GM19467 (cell line): Measurements from ENCODE around the gene TNFSF11.

Experiments
- ATAC-seq: cut with Tn5 transposase; IDR thresholded peaks from one replicate; pipeline ENCODE4 v1.9.1; 2021; ENCODE audit warnings: mild to moderate bottlenecking, moderate library complexity; ENCODE audit not compliant: unreplicated experiment

Gene TNFSF11

GRCh38 chr13:42651936-42652641 lies 78.1 kb downstream of the TNFSF11 start:
- ATAC-seq, result no peak

DNA sequence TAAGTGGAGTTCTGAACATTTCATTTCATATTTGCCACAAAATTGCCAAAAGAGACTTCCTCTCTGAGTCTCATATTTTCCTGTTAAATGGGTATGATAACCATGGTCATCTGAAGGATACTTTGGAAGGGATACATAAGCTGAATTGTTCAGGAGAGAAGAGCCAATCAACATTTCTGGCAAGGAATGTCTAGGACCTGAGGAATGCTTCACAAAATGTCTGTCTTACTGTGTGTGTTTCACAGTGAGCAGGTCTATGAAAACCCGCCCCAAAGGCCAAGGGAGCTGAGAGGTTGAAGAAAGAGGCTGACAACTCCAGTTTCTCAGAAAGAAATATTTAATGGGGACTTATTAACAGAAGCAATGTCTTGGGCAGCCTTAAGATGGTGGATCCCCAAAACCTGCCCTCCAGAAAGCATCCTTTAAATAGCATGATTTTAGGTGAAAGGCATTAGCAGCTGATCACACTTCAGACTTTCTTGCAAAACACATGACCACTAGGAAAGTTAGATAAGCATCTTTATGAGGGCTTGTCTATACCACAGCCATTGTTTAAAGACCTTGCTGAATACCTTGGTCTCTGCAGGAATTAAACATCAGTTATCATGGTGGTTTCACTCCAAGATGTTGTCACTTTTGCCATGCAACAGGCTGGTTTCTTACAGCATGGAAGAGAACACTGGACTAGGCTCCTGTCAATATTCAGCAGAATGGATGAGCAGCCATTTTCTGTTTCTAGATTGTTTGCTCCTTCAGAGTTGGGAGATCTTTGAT lies 78.9 kb downstream of the TNFSF11 start:
- ATAC-seq, result no peak

DNA sequence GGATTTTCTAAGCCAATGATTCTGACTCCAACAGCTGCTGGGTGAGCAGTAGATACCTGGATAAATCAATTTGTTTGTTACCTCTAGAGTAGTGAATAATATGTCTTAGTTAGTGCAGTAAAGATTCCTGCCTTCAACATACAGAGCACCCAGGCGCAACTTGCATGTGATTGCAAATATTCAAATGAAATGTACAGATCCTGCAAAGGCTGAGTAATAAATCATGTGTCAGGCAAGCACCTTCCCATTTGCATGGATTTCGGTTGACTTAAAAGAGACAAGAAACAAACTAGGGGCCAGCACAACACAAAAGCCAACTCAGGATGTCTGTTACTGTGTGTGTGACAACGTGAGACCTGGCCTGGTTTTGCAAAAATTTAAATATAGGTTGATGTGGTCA lies 79.7 kb downstream of the TNFSF11 start:
- ATAC-seq, result no peak

- ATAC-seq, result no peak
Measured at GRCh38 chr13:42654212-42654611, 80.3 kb downstream of the TNFSF11 start.

GRCh38 chr13:42654722-42655121 lies 80.8 kb downstream of the TNFSF11 start:
- ATAC-seq, result no peak

DNA sequence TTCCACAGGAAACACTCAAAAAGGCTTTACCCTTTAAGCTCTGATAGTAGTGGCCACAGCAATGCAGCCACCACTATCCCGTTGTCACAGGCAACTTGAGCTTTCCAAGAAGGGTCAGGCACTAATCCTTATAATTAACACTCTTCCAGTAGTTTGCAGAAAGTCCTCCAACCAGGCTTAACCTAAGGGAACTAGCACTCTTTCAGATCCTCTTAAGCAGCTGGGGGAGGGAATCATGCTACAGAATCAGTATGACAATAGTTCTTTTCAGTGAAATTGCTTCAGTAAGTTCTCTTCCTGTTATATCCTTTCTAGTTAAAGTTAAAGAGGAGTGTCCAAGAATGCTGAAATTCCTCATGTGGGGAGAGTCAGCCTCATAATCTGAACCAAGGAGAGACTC lies 82.2 kb downstream of the TNFSF11 start:
- no peak for ATAC-seq

- ATAC-seq, result no peak
Measured at GRCh38 chr13:42656958-42657357, 83.0 kb downstream of the TNFSF11 start.
